H1 (cell line): ENCODE results near the gene CREBL2. TPM values are rescaled to one million over a fixed set of nuclear protein-coding genes. Genes with fewer than 3 reads are reported as not detected.

Experiments used
- CTCF ChIA-PET: fragments of 300-600 bp; sonication (Branson Sonifier 250); formaldehyde crosslinking; loops from one replicate; lab custom pipeline; 2021; ENCODE audit not compliant: partially characterized antibody; lab: Charles Lee
- POLR2A ChIA-PET: fragments of 300-600 bp; sonication (Branson Sonifier 250); formaldehyde crosslinking; loops from one replicate; lab custom pipeline; 2021; ENCODE audit warnings: inconsistent platforms; ENCODE audit not compliant: partially characterized antibody; lab: Charles Lee
- DNase-seq, 2 experiments: peaks; one replicate each; pipeline versions ENCODE4 v3.0.0 to v3.0.0-alpha.2; 2010 to 2022; ENCODE audit warnings: low spot score in 2 of 2, low read depth in 1 of 2, mixed read lengths in 1 of 2
- FAIRE-seq: peaks from 2 replicates; lab custom pipeline; 2011; peaks lifted over from hg19 to GRCh38; lab: Jason Lieb, UNC
- H2AFZ ChIP-seq: 2 replicates; pipeline ENCODE4 v1.8.1; 2012; ENCODE audit warnings: low read length, inconsistent platforms
- H2AK5ac ChIP-seq: 2 replicates; pipeline ENCODE4 v1.6.1; 2013; ENCODE audit warnings: low read depth, low read length
- H2BK120ac ChIP-seq: replicated peaks from 2 replicates; pipeline ENCODE3; 2013; ENCODE audit warnings: low read depth, low read length, inconsistent platforms
- H2BK12ac ChIP-seq: 2 replicates; pipeline ENCODE4 v1.6.1; 2013; ENCODE audit warnings: low read depth, low read length
- H2BK15ac ChIP-seq: 2 replicates; pipeline ENCODE4 v1.6.1; 2013; ENCODE audit warnings: low read length
- H2BK20ac ChIP-seq: 2 replicates; pipeline ENCODE4 v1.6.1; 2013; ENCODE audit warnings: low read length
- H2BK5ac ChIP-seq: 2 replicates; pipeline ENCODE4 v1.6.1; 2013; ENCODE audit warnings: low read depth, low read length
- H3K14ac ChIP-seq: 2 replicates; pipeline ENCODE4 v1.6.1; 2013; ENCODE audit warnings: inconsistent platforms; ENCODE audit not compliant: insufficient read length
- H3K18ac ChIP-seq: 2 replicates; pipeline ENCODE4 v1.6.1; 2013; ENCODE audit warnings: low read length; ENCODE audit errors: extremely low read depth
- H3K23ac ChIP-seq: 2 replicates; pipeline ENCODE4 v1.6.1; 2013; ENCODE audit warnings: inconsistent platforms; ENCODE audit not compliant: insufficient read length
- H3K23me2 ChIP-seq: 2 replicates; pipeline ENCODE4 v1.6.1; 2013; ENCODE audit warnings: low read depth, low read length
- H3K27ac ChIP-seq: 2 replicates; pipeline ENCODE4 v1.6.1; 2011; ENCODE audit warnings: low read depth, low read length, inconsistent platforms
- H3K27me3 ChIP-seq, 4 experiments: replicated peaks in 1 of 4; 1 replicate in 1 of 4; 2 replicates in 3 of 4; pipeline versions ENCODE4 v1.6.1 to v1.8.1; 2011 to 2013; ENCODE audit warnings: low read length in 3 of 4, mild to moderate bottlenecking in 3 of 4, inconsistent platforms in 2 of 4, mixed read lengths in 2 of 4, moderate library complexity in 1 of 4; ENCODE audit not compliant: control insufficient read depth in 3 of 4, insufficient read depth in 3 of 4; ENCODE audit errors: extremely low read depth in 1 of 4
- H3K36me3 ChIP-seq, 4 experiments: 2 replicates each; pipeline versions ENCODE4 v1.6.1 to v1.8.1; 2011 to 2013; ENCODE audit warnings: mild to moderate bottlenecking in 4 of 4, low read length in 3 of 4, moderate library complexity in 2 of 4, control low read depth in 1 of 4, inconsistent platforms in 1 of 4; ENCODE audit not compliant: insufficient read depth in 4 of 4, control insufficient read depth in 2 of 4
- H3K4ac ChIP-seq: replicated peaks from 2 replicates; pipeline ENCODE3; 2013; ENCODE audit warnings: low read length, low read depth, mixed read lengths, inconsistent platforms; ENCODE audit not compliant: insufficient read length
- H3K4me1 ChIP-seq, 4 experiments: replicated peaks in 1 of 4; 1 replicate in 1 of 4; 2 replicates in 3 of 4; pipeline versions ENCODE4 v1.6.1 to v1.8.1; 2011 to 2013; ENCODE audit warnings: low read length in 3 of 4, inconsistent platforms in 2 of 4, mixed read lengths in 1 of 4; ENCODE audit not compliant: insufficient read depth in 4 of 4, control insufficient read depth in 3 of 4
- H3K4me2 ChIP-seq, 2 experiments: 2 replicates each; pipeline versions ENCODE4 v1.6.1 to v1.8.1; 2011 to 2013; ENCODE audit warnings: low read depth in 2 of 2, low read length in 2 of 2, control low read depth in 1 of 2, inconsistent platforms in 1 of 2, mild to moderate bottlenecking in 1 of 2; ENCODE audit not compliant: insufficient read depth in 1 of 2
- H3K4me3 ChIP-seq, 4 experiments: fragments of 200-600, 300-600 bp in 1 of 4; sonication (generic), shearing (Covaris generic), sonication (Bioruptor Twin) in 1 of 4; 2 replicates each; pipeline versions ENCODE4 v1.5.1 to v1.8.1; 2011 to 2016; ENCODE audit warnings: low read length in 4 of 4, low read depth in 3 of 4, control low read depth in 2 of 4, inconsistent platforms in 2 of 4, mild to moderate bottlenecking in 2 of 4, mixed read lengths in 1 of 4, moderate library complexity in 1 of 4; ENCODE audit not compliant: insufficient read depth in 2 of 4; ENCODE audit errors: extremely low read depth in 1 of 4
- H3K56ac ChIP-seq: replicated peaks from 2 replicates; pipeline ENCODE3; 2013; ENCODE audit warnings: low read depth, mild to moderate bottlenecking, mixed read lengths, low read length, inconsistent platforms; ENCODE audit not compliant: insufficient read length
- H3K79me1 ChIP-seq: 2 replicates; pipeline ENCODE4 v1.6.1; 2013; ENCODE audit warnings: low read depth, low read length, control low read depth
- H3K79me2 ChIP-seq, 2 experiments: 2 replicates each; pipeline versions ENCODE4 v1.6.1 to v1.8.1; 2012 to 2013; ENCODE audit warnings: low read length in 2 of 2, mild to moderate bottlenecking in 2 of 2, inconsistent platforms in 1 of 2; ENCODE audit not compliant: insufficient read depth in 2 of 2, control insufficient read depth in 1 of 2
- H3K9ac ChIP-seq, 4 experiments: replicated peaks in 1 of 4; 1 replicate in 1 of 4; 2 replicates in 3 of 4; pipeline versions ENCODE4 v1.6.1 to v1.8.1; 2011 to 2013; ENCODE audit warnings: low read depth in 3 of 4, low read length in 3 of 4, control low read depth in 2 of 4, mild to moderate bottlenecking in 2 of 4, moderate library complexity in 2 of 4, inconsistent platforms in 1 of 4; ENCODE audit errors: extremely low read depth in 1 of 4
- H3K9me3 ChIP-seq, 2 experiments: 2 replicates each; pipeline versions ENCODE4 v1.6.1 to v1.8.1; 2012 to 2013; ENCODE audit warnings: mild to moderate bottlenecking in 2 of 2, moderate library complexity in 2 of 2, control low read depth in 1 of 2, inconsistent platforms in 1 of 2, low read depth in 1 of 2, low read length in 1 of 2, mixed read lengths in 1 of 2; ENCODE audit not compliant: insufficient read depth in 2 of 2
- H4K20me1 ChIP-seq, 2 experiments: replicated peaks in 1 of 2; 2 replicates each; pipeline versions ENCODE3 to v1.8.1; 2011 to 2013; ENCODE audit warnings: inconsistent platforms in 2 of 2, low read length in 2 of 2, mild to moderate bottlenecking in 1 of 2; ENCODE audit not compliant: insufficient read depth in 2 of 2, control insufficient read depth in 1 of 2
- H4K5ac ChIP-seq: 2 replicates; pipeline ENCODE4 v1.6.1; 2013; ENCODE audit warnings: low read length, low read depth, mixed read lengths, inconsistent platforms; ENCODE audit not compliant: insufficient read length
- H4K8ac ChIP-seq: 2 replicates; pipeline ENCODE4 v1.8.0; 2013; ENCODE audit warnings: mild to moderate bottlenecking, moderate library complexity, low read length, inconsistent platforms; ENCODE audit not compliant: insufficient read depth; ENCODE audit errors: extremely low read depth
- H4K91ac ChIP-seq: replicated peaks from 2 replicates; pipeline ENCODE3; 2013; ENCODE audit warnings: low read length, mixed read lengths, inconsistent platforms; ENCODE audit not compliant: insufficient read length
- CBX5 ChIP-seq: fragments of 300-800, 300-1000 bp; sonication (generic); IDR thresholded peaks from 2 replicates; pipeline ENCODE4 v1.7.1; 2016; ENCODE audit warnings: antibody characterized with exemption, low read length, low read depth
- CBX8 ChIP-seq: fragments of 300-800, 300-1000 bp; sonication (generic); IDR thresholded peaks from 2 replicates; pipeline ENCODE4 v1.7.1; 2016; ENCODE audit warnings: low read depth, low read length, borderline replicate concordance
- EGR1 ChIP-seq: IDR thresholded peaks from 2 replicates; pipeline ENCODE4 v1.6.1; 2011; ENCODE audit warnings: low read depth, low read length, borderline replicate concordance
- GABPA ChIP-seq: IDR thresholded peaks from 2 replicates; pipeline ENCODE4 v1.6.1; 2011; ENCODE audit warnings: mild to moderate bottlenecking, low read length, moderate library complexity, borderline replicate concordance; ENCODE audit not compliant: insufficient read depth
- HDAC2 ChIP-seq, 2 experiments: fragments of 300-600 bp in 1 of 2; sonication (generic) in 1 of 2; IDR thresholded peaks; 2 replicates each; pipeline ENCODE4 v1.6.1; 2011 to 2012; ENCODE audit warnings: low read depth in 2 of 2, low read length in 2 of 2, mild to moderate bottlenecking in 2 of 2, moderate library complexity in 2 of 2, borderline replicate concordance in 1 of 2, inconsistent platforms in 1 of 2
- MAFK ChIP-seq: IDR thresholded peaks from 2 replicates; pipeline ENCODE4 v1.6.1; 2012; ENCODE audit warnings: low read depth, mild to moderate bottlenecking, improper control_type of control experiment, low read length
- NANOG ChIP-seq: IDR thresholded peaks from 2 replicates; pipeline ENCODE4 v1.6.1; 2011; ENCODE audit warnings: low read length, low read depth, mild to moderate bottlenecking, inconsistent platforms; ENCODE audit not compliant: insufficient read depth, poor library complexity, severe bottlenecking
- NRF1 ChIP-seq: IDR thresholded peaks from 2 replicates; pipeline ENCODE4 v1.6.1; 2011; ENCODE audit warnings: mild to moderate bottlenecking, low read depth, low read length, improper control_type of control experiment
- POU5F1 ChIP-seq: IDR thresholded peaks from 2 replicates; pipeline ENCODE4 v1.6.1; 2011; ENCODE audit warnings: low read depth, mild to moderate bottlenecking, low read length, moderate library complexity
- RBBP5 ChIP-seq: IDR thresholded peaks from 2 replicates; pipeline ENCODE4 v1.7.1; 2012; ENCODE audit warnings: low read depth, mild to moderate bottlenecking, inconsistent platforms, low read length, moderate library complexity, borderline replicate concordance
- RNF2 ChIP-seq: fragments of 200-900, 300-1000 bp; sonication (generic); IDR thresholded peaks from 2 replicates; pipeline ENCODE4 v1.7.1; 2016; ENCODE audit warnings: borderline replicate concordance, low read depth, mild to moderate bottlenecking, antibody characterized with exemption, low read length; ENCODE audit not compliant: poor library complexity, severe bottlenecking; ENCODE audit errors: missing control alignments
- SP2 ChIP-seq: IDR thresholded peaks from 2 replicates; pipeline ENCODE4 v1.6.1; 2012; ENCODE audit warnings: mild to moderate bottlenecking, low read length, inconsistent platforms
- SRF ChIP-seq: IDR thresholded peaks from 2 replicates; pipeline ENCODE4 v1.6.1; 2011; ENCODE audit warnings: mild to moderate bottlenecking, low read depth, low read length, moderate library complexity
- SUZ12 ChIP-seq: fragments of 200-600 bp; sonication (generic); IDR thresholded peaks from 2 replicates; pipeline ENCODE4 v1.6.1; 2012; ENCODE audit warnings: mild to moderate bottlenecking, inconsistent platforms, low read length, moderate library complexity, mixed read lengths
- WGBS, 2 experiments: shearing (Covaris generic) in 1 of 2; methylation state at CpG; one replicate each; pipeline versions ENCODE4 v1.1.6 to v1.1.7; 2013 to 2015; ENCODE audit warnings: low lambda C conversion rate in 2 of 2, mixed read lengths in 2 of 2, inconsistent platforms in 1 of 2, low coverage in 1 of 2, missing lambda C conversion rate in 1 of 2; ENCODE audit not compliant: insufficient replicate concordance in 2 of 2, insufficient coverage in 1 of 2, insufficient read length in 1 of 2; ENCODE audit errors: extremely low coverage in 1 of 2, missing lambda C conversion rate in 1 of 2; 5-methylcytosine and 5-hydroxymethylcytosine counted together
- polyA plus RNA-seq, 7 experiments: library from polyadenylated mRNA; depleted of rRNA in 3 of 7; stranded (reverse) in 5 of 7; unstranded in 2 of 7; fragments of >200 nt in 5 of 7; fragments of 200-250 nt in 2 of 7; gene quantifications; 1 replicate in 5 of 7; 2 replicates in 1 of 7; 4 replicates in 1 of 7; pipeline versions ENCODE4 v1.2.1 to v1.2.3, GENCODE V29; 2011 to 2013; ENCODE audit warnings: missing spikeins in 2 of 7, mixed read lengths in 2 of 7
- total RNA-seq: library from RNA; stranded (reverse); fragmentation: NEBNext Ultra II Directional; extraction: Animal tissue kit (Norgen Biotek cat#: 25700); gene quantifications from 2 replicates; pipeline ENCODE4 v1.2.1, GENCODE V29; 2021

CREBL2 gene
- total and polyA plus RNA-seq, 2 of the 8 experiments (the other 6 are each of a cell fraction or from before 2014, with no cell fraction given) = 9.8 to 18.3 TPM

GRCh38 chr12:12587878-12588277 is 23.8 kb upstream of the CREBL2 start:
- Histone ChIP-seq H3K18ac (no peak overlapping the region), H4K8ac (no peak overlapping the region), H2BK20ac (no peak overlapping the region), H3K14ac (no peak overlapping the region), H4K5ac (no peak overlapping the region), H3K9ac (no peak overlapping the region), H3K23ac (no peak overlapping the region), H3K4me2 (no peak overlapping the region), H2BK15ac (no peak overlapping the region), H2BK120ac (no peak overlapping the region), H3K79me1 (no peaks in the 10 kb centered on the region), H3K4me3 (no peak overlapping the region), H3K36me3 (no peaks in the 10 kb centered on the region), H3K23me2 (peaks cover 12% of the 10 kb centered on the region; the same call in 1 of the 2 replicates), H3K56ac (no peak overlapping the region), H3K27me3 (no peaks in the 10 kb centered on the region), H4K20me1 (no peaks in the 10 kb centered on the region), H2AK5ac (no peak overlapping the region), H4K91ac (no peak overlapping the region), H2BK5ac (no peak overlapping the region), H3K4me1 (no peaks in the 10 kb centered on the region), H2BK12ac (no peak overlapping the region), H3K4ac (no peak overlapping the region), H3K79me2 (no peaks in the 10 kb centered on the region), H3K27ac (no peak overlapping the region), H2AFZ (no peak overlapping the region), H3K9me3 (no peaks in the 10 kb centered on the region)
- WGBS, 2 experiments = 78% methylated on average over 1 of the region's 1 CpG; no CpG with 5 or more reads in 1 of the 2 experiments
- ChIA-PET CTCF (interaction anchor here (0.7 to 1.4 kb wide), 2 partner anchors 58 to 149 kb away, joined by 3 to 4 read pairs; no protein-coding TSS in a partner anchor), POLR2A (interaction anchor here (0.9 to 3.1 kb wide), 3 partner anchors 12 to 210 kb away, joined by 3 to 9 read pairs (median 4); no protein-coding TSS in a partner anchor)
- no peak for FAIRE-seq
- no peak for DNase-seq
- TF ChIP-seq SUZ12 = no peak
- no peak for TF ChIP-seq RBBP5
- TF ChIP-seq SRF = no peak
- no peak for TF ChIP-seq GABPA
- TF ChIP-seq CBX8 = no peak
- TF ChIP-seq HDAC2 (IDR thresholded peaks at IDR 0.05; ENCODE audit: borderline replicate concordance in 1 of 2, low read depth in 2 of 2, low read length in 2 of 2) = no peak
- no peak for TF ChIP-seq NRF1
- no peak for TF ChIP-seq NANOG
- no peak for TF ChIP-seq EGR1
- no peak for TF ChIP-seq POU5F1
- no peak for TF ChIP-seq RNF2
- TF ChIP-seq MAFK = no peak
- TF ChIP-seq CBX5 = no peak
- TF ChIP-seq SP2 = no peak
